ENCODE results near the gene CXorf66. TPM values are rescaled to one million over a fixed set of nuclear protein-coding genes. Genes with fewer than 3 reads are reported as not detected.
"Not testable (repeated sequence)": the region's sequence is repeated elsewhere in the genome, so short reads cannot be mapped to it uniquely, and the experiment has no call there.

CXorf66 gene
- total and polyA plus RNA-seq, 4 donors = 0.08 to 0.28 TPM; not detected in 2

DNA sequence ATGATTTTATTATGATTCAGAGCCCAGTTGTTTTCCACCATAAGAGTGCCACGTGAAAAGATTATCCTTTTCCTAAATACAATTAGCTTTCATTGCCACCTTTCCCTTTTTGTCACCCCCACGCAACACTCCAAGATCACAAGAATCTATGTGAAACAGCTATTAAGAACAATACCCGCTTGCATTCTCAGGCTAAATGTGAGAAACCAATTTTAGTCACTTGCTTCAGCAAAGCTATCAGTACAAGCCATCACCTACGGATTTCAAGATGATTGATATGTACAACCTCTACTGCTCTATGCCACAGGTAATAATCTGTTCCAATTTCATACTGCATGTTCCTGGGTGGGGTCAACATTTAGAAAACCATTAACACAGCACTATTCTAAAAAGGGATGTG is 34.9 kb downstream of the CXorf66 start:
- Histone ChIP-seq H3K9ac (ENCODE audit: low read depth in 1 of 2, low read length in 2 of 2) (no peak overlapping the region), H3K36me3 (ENCODE audit: control insufficient read depth in 4 of 4, insufficient read depth in 3 of 4, low read depth in 1 of 4, low read length in 3 of 4) (no peaks in the 10 kb centered on the region), H3K9me3 (ENCODE audit: control insufficient read depth in 4 of 4, low read length in 3 of 4) (no peaks in the 10 kb centered on the region), H3K4me1 (ENCODE audit: control insufficient read depth in 4 of 4, insufficient read depth in 4 of 4, low read length in 3 of 4) (peaks cover 1 to 16% (median 11%) of the 10 kb centered on the region in 4 donors), H3K27me3 (ENCODE audit: control insufficient read depth in 4 of 4, insufficient read depth in 4 of 4, low read length in 3 of 4) (no peaks in the 10 kb centered on the region), H3K4me3 (ENCODE audit: low read depth in 1 of 3, low read length in 3 of 3) (peak overlapping the region in 2 of 3 donors; percentile 78 to 89), H3K27ac (ENCODE audit: low read depth in 1 of 2, low read length in 2 of 2) (no peak overlapping the region)
- DNase-seq (ENCODE audit: low spot score) = no peak
- TF ChIP-seq, protein P1, sequence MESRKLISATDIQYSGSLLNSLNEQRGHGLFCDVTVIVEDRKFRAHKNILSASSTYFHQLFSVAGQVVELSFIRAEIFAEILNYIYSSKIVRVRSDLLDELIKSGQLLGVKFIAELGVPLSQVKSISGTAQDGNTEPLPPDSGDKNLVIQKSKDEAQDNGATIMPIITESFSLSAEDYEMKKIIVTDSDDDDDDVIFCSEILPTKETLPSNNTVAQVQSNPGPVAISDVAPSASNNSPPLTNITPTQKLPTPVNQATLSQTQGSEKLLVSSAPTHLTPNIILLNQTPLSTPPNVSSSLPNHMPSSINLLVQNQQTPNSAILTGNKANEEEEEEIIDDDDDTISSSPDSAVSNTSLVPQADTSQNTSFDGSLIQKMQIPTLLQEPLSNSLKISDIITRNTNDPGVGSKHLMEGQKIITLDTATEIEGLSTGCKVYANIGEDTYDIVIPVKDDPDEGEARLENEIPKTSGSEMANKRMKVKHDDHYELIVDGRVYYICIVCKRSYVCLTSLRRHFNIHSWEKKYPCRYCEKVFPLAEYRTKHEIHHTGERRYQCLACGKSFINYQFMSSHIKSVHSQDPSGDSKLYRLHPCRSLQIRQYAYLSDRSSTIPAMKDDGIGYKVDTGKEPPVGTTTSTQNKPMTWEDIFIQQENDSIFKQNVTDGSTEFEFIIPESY (IDR thresholded peaks at IDR 0.05) = no peak
- no peak for TF ChIP-seq SP1 (IDR thresholded peaks at IDR 0.05)
- no peak for TF ChIP-seq GABPA (IDR thresholded peaks at IDR 0.05 in 1 of 2, conservative IDR thresholded peaks at IDR 0.05 in 1 of 2)
- WGBS = 30% methylated on average over 4 of the region's 4 CpGs

DNA sequence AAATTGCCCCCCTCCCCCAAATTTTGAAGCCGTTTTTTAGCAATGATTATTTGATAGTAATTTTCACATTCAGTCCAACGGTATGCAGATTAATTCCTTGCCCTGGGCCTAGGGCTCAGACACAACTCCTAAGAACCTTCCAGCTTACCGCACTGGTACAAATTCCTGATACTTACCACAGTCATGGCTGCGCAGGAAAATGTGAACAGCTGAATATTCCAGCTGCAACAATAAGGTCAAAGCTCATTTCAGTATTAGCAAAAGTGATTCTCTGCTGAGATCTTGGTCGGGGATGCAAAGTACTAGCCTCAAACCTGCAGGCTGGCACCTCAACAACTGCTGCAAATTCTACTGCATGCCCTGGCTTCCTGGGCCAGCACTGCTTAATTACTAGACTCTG is 35.4 kb downstream of the CXorf66 start:
- 28% methylated on average over 5 of the region's 5 CpGs for WGBS
- no peak overlapping the region for H3K27ac ChIP-seq (ENCODE audit: low read depth in 1 of 2, low read length in 2 of 2)
- TF ChIP-seq TAF1 (conservative IDR thresholded peaks at IDR 0.05) (no peak), HNF4A (conservative IDR thresholded peaks at IDR 0.05) (peak; percentile 9 to 46)
- no peaks in the 10 kb centered on the region for H3K27me3 ChIP-seq (ENCODE audit: control insufficient read depth in 4 of 4, insufficient read depth in 4 of 4, low read length in 3 of 4)
- peak overlapping the region in 2 of 3 donors; percentile 78 to 89 for H3K4me3 ChIP-seq (ENCODE audit: low read depth in 1 of 3, low read length in 3 of 3)
- H3K36me3 ChIP-seq (ENCODE audit: control insufficient read depth in 4 of 4, insufficient read depth in 3 of 4, low read depth in 1 of 4, low read length in 3 of 4) = no peaks in the 10 kb centered on the region
- H3K9me3 ChIP-seq (ENCODE audit: control insufficient read depth in 4 of 4, low read length in 3 of 4) = no peaks in the 10 kb centered on the region
- H3K9ac ChIP-seq (ENCODE audit: low read depth in 1 of 2, low read length in 2 of 2) = no peak overlapping the region
- no peak for DNase-seq (ENCODE audit: low spot score)
- H3K4me1 ChIP-seq (ENCODE audit: control insufficient read depth in 4 of 4, insufficient read depth in 4 of 4, low read length in 3 of 4) = peaks cover 1 to 18% (median 11%) of the 10 kb centered on the region in 4 donors

DNA sequence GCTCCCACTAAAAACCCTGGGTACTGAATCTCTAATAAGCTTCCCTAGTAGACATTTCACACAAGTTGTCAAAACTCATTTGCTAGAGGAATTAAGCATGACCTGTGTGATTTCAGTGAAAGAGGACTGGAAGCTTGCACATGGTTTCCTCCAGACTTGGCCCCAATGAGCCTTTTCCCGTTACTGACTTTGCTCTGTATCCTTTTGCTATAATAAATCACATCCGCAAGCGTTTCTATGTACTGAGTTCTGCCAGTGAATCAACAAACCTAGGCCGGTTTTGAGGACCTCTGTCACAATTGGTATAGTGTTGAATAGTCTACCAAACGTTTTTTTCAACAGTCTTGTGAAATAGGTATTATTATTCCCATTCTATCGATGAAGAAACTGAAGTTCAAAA is 40.6 kb downstream of the CXorf66 start:
- WGBS = 31% methylated on average over 6 of the region's 6 CpGs
- Histone ChIP-seq H3K4me3 (ENCODE audit: low read depth in 1 of 3, low read length in 3 of 3) (no peak overlapping the region), H3K27me3 (ENCODE audit: control insufficient read depth in 4 of 4, insufficient read depth in 4 of 4, low read length in 3 of 4) (no peaks in the 10 kb centered on the region), H3K9ac (ENCODE audit: low read depth in 1 of 2, low read length in 2 of 2) (no peak overlapping the region), H3K36me3 (ENCODE audit: control insufficient read depth in 4 of 4, insufficient read depth in 3 of 4, low read depth in 1 of 4, low read length in 3 of 4) (no peaks in the 10 kb centered on the region), H3K9me3 (ENCODE audit: control insufficient read depth in 4 of 4, low read length in 3 of 4) (no peaks in the 10 kb centered on the region), H3K4me1 (ENCODE audit: control insufficient read depth in 4 of 4, insufficient read depth in 4 of 4, low read length in 3 of 4) (peaks cover 1 to 25% (median 14%) of the 10 kb centered on the region in 4 donors), H3K27ac (ENCODE audit: low read depth in 1 of 2, low read length in 2 of 2) (peak overlapping the region in 1 of 2 donors; percentile 64)
- DNase-seq (ENCODE audit: low spot score) = no peak
- no peak for TF ChIP-seq JUND (IDR thresholded peaks at IDR 0.05)
- peak in 1 of 2 donors; percentile 5 for TF ChIP-seq HNF4A (conservative IDR thresholded peaks at IDR 0.05)
- peak in 1 of 2 donors; percentile 13 for TF ChIP-seq RXRA (IDR thresholded peaks at IDR 0.05)

DNA sequence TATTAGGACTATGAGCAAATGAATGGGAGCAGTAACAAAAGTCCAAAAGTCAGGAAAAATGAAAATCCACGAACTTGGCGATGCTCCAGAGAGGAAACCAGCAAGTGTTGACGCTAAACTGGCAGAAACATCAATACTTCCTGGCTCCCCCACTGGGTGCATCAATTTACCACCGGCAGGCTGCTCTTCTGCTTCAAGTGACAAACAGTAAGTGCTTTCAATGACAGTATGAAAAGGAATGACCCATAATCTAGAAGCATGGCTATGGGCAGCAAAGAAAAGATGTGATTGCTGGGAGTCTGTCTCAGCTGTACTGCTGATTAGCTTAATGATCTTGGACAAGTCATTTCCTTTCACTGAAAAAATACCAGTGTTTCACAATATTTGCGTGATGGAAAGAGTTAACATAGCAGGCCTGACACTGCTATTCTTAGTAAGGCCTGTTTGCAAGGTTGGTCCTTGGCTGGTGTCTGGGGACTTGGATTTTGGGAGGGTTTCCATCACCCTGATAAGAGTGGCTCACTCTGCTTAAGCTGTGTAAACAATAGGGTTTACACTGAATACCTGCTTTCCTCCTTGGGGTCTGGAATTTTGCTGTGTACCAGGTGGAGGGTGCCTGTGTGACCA is 41.1 kb downstream of the CXorf66 start:
- H3K4me3 ChIP-seq (ENCODE audit: low read depth in 1 of 3, low read length in 3 of 3) = no peak overlapping the region
- H3K4me1 ChIP-seq (ENCODE audit: control insufficient read depth in 4 of 4, insufficient read depth in 4 of 4, low read length in 3 of 4) = peaks cover 1 to 25% (median 14%) of the 10 kb centered on the region in 4 donors
- peak overlapping the region in 1 of 2 donors; percentile 64 for H3K27ac ChIP-seq (ENCODE audit: low read depth in 1 of 2, low read length in 2 of 2)
- TF ChIP-seq HNF4A (conservative IDR thresholded peaks at IDR 0.05) = peak in 1 of 2 donors; percentile 7
- no peak for TF ChIP-seq YY1 (IDR thresholded peaks at IDR 0.05)
- TF ChIP-seq, protein P2, sequence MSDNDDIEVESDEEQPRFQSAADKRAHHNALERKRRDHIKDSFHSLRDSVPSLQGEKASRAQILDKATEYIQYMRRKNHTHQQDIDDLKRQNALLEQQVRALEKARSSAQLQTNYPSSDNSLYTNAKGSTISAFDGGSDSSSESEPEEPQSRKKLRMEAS (IDR thresholded peaks at IDR 0.05) = no peak
- TF ChIP-seq, protein P3, sequence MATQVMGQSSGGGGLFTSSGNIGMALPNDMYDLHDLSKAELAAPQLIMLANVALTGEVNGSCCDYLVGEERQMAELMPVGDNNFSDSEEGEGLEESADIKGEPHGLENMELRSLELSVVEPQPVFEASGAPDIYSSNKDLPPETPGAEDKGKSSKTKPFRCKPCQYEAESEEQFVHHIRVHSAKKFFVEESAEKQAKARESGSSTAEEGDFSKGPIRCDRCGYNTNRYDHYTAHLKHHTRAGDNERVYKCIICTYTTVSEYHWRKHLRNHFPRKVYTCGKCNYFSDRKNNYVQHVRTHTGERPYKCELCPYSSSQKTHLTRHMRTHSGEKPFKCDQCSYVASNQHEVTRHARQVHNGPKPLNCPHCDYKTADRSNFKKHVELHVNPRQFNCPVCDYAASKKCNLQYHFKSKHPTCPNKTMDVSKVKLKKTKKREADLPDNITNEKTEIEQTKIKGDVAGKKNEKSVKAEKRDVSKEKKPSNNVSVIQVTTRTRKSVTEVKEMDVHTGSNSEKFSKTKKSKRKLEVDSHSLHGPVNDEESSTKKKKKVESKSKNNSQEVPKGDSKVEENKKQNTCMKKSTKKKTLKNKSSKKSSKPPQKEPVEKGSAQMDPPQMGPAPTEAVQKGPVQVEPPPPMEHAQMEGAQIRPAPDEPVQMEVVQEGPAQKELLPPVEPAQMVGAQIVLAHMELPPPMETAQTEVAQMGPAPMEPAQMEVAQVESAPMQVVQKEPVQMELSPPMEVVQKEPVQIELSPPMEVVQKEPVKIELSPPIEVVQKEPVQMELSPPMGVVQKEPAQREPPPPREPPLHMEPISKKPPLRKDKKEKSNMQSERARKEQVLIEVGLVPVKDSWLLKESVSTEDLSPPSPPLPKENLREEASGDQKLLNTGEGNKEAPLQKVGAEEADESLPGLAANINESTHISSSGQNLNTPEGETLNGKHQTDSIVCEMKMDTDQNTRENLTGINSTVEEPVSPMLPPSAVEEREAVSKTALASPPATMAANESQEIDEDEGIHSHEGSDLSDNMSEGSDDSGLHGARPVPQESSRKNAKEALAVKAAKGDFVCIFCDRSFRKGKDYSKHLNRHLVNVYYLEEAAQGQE (IDR thresholded peaks at IDR 0.05) = no peak
- no peaks in the 10 kb centered on the region for H3K36me3 ChIP-seq (ENCODE audit: control insufficient read depth in 4 of 4, insufficient read depth in 3 of 4, low read depth in 1 of 4, low read length in 3 of 4)
- no peak overlapping the region for H3K9ac ChIP-seq (ENCODE audit: low read depth in 1 of 2, low read length in 2 of 2)
- H3K9me3 ChIP-seq (ENCODE audit: control insufficient read depth in 4 of 4, low read length in 3 of 4) = no peaks in the 10 kb centered on the region
- no peak for DNase-seq (ENCODE audit: low spot score)
- H3K27me3 ChIP-seq (ENCODE audit: control insufficient read depth in 4 of 4, insufficient read depth in 4 of 4, low read length in 3 of 4) = no peaks in the 10 kb centered on the region
- WGBS = 19% methylated on average over 5 of the region's 5 CpGs

DNA sequence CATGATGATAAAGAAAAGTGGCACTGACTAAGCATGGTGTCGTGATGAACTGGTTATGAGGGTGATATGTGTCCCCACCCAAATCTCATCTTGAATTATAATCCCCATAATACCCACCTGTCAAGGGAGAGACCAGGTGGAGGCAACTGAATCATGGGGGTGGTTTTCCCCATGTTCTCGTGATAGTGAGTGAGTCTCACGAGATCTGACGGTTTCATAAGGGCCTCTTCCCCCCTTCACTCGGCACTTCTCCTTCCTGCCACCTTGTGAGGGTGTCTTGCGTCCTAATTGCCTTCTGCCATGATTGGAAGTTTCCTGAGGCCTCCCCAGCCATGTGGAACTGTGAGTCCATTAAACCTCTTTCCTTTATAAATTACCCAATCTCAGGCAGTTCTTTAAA is 44.2 kb downstream of the CXorf66 start:
- not testable (repeated sequence) for DNase-seq (ENCODE audit: low spot score); H3K9me3 ChIP-seq (ENCODE audit: control insufficient read depth in 4 of 4, low read length in 3 of 4); H3K27ac ChIP-seq (ENCODE audit: low read depth in 1 of 2, low read length in 2 of 2); H3K9ac ChIP-seq (ENCODE audit: low read depth in 1 of 2, low read length in 2 of 2); H3K36me3 ChIP-seq (ENCODE audit: control insufficient read depth in 4 of 4, insufficient read depth in 3 of 4, low read depth in 1 of 4, low read length in 3 of 4); H3K27me3 ChIP-seq (ENCODE audit: control insufficient read depth in 4 of 4, insufficient read depth in 4 of 4, low read length in 3 of 4); H3K4me3 ChIP-seq (ENCODE audit: low read depth in 1 of 3, low read length in 3 of 3)
- 91% methylated on average over 6 of the region's 6 CpGs for WGBS
- peaks cover 0 to 18% (median 8%) of the 10 kb centered on the region in 4 donors for H3K4me1 ChIP-seq (ENCODE audit: control insufficient read depth in 4 of 4, insufficient read depth in 4 of 4, low read length in 3 of 4)

Measured in liver (tissue), 9 donors.